NCI-H146 treated with DMSO at 0.1 percent for 48 hours (cell line): Measurements from ENCODE around the gene CFAP46.
"Not testable (repeated sequence)": the region's sequence is repeated elsewhere in the genome, so short reads cannot be mapped to it uniquely, and the experiment has no call there.

ENCODE experiments used
- DNase-seq: peaks from one replicate; lab custom pipeline; 2025; ENCODE audit not compliant: unreplicated experiment; lab: John Stamatoyannopoulos, UW

CFAP46 gene

GRCh38 chr10:132979491-132980425, 37.4 kb upstream of the CFAP46 start:
- DNase-seq: no peak

- no peak for DNase-seq
These were observed 36.2 kb upstream of the CFAP46 start for GRCh38 chr10:132978542-132978941.

GRCh38 chr10:132977807-132978206, 35.4 kb upstream of the CFAP46 start:
- no peak for DNase-seq

- no peak for DNase-seq
These were observed 34.7 kb upstream of the CFAP46 start for GRCh38 chr10:132977076-132977475.

GRCh38 chr10:132975831-132976682, 33.7 kb upstream of the CFAP46 start:
- DNase-seq: no peak

- DNase-seq: no peak
These were observed 32.8 kb upstream of the CFAP46 start for GRCh38 chr10:132974886-132975830.

- no peak for DNase-seq
These were observed 32.0 kb upstream of the CFAP46 start for GRCh38 chr10:132974249-132974796.

GRCh38 chr10:132973903-132974241, 31.5 kb upstream of the CFAP46 start:
- DNase-seq: no peak

- DNase-seq: no peak
These were observed 30.9 kb upstream of the CFAP46 start for GRCh38 chr10:132972986-132973902.

GRCh38 chr10:132972149-132972985, 30.0 kb upstream of the CFAP46 start:
- DNase-seq: no peak

GRCh38 chr10:132971448-132972148, 29.2 kb upstream of the CFAP46 start:
- DNase-seq: no peak

GRCh38 chr10:132970641-132971438, 28.5 kb upstream of the CFAP46 start:
- DNase-seq: no peak

GRCh38 chr10:132967540-132967939, 25.2 kb upstream of the CFAP46 start:
- DNase-seq: no peak

- DNase-seq: no peak
These were observed 23.2 kb upstream of the CFAP46 start for GRCh38 chr10:132965411-132966057.

- DNase-seq: not testable (repeated sequence)
These were observed 22.5 kb upstream of the CFAP46 start for GRCh38 chr10:132964707-132965410.

- no peak for DNase-seq
These were observed 21.9 kb upstream of the CFAP46 start for GRCh38 chr10:132964231-132964630.
